KMS-11 (cell line): ENCODE results near the gene CCDC92.

Experiments
- H2AFZ ChIP-seq: fragments of 200-600 bp; sonication (generic); 2 replicates; pipeline ENCODE4 v1.6.1; 2016; ENCODE audit warnings: antibody characterized with exemption, mixed run types, low read depth
- H3K27ac ChIP-seq: fragments of 200-600 bp; sonication (generic); 2 replicates; pipeline ENCODE4 v1.6.1; 2016; ENCODE audit warnings: mild to moderate bottlenecking, mixed run types
- H3K27me3 ChIP-seq: fragments of 200-600 bp; sonication (generic); 2 replicates; pipeline ENCODE4 v1.6.1; 2017; ENCODE audit warnings: mild to moderate bottlenecking, low read depth, mixed run types, moderate library complexity; ENCODE audit not compliant: insufficient read depth
- H3K36me3 ChIP-seq: fragments of 200-600 bp; sonication (generic); 2 replicates; pipeline ENCODE4 v1.6.1; 2017; ENCODE audit warnings: mild to moderate bottlenecking, mixed run types; ENCODE audit not compliant: insufficient read depth
- H3K4me1 ChIP-seq: fragments of 200-600 bp; sonication (generic); 2 replicates; pipeline ENCODE4 v1.6.1; 2016; ENCODE audit warnings: mild to moderate bottlenecking, low read depth, mixed run types; ENCODE audit not compliant: poor library complexity, severe bottlenecking
- H3K4me2 ChIP-seq: fragments of 200-600 bp; sonication (generic); 2 replicates; pipeline ENCODE4 v1.7.0; 2016; ENCODE audit warnings: mild to moderate bottlenecking, mixed run types
- H3K4me3 ChIP-seq: fragments of 200-600 bp; sonication (generic); IDR thresholded peaks from 2 replicates; pipeline ENCODE4 v1.6.1; 2017; ENCODE audit warnings: low read depth, low read length, mixed read lengths; ENCODE audit not compliant: insufficient read depth
- H3K79me2 ChIP-seq: fragments of 200-600 bp; sonication (generic); 2 replicates; pipeline ENCODE4 v1.6.1; 2016; ENCODE audit warnings: low read depth, mixed run types; ENCODE audit not compliant: insufficient read depth
- H3K9ac ChIP-seq: fragments of 200-600 bp; sonication (generic); 2 replicates; pipeline ENCODE4 v1.6.1; 2016; ENCODE audit warnings: mild to moderate bottlenecking, mixed run types
- H4K20me1 ChIP-seq: fragments of 200-600 bp; sonication (generic); 2 replicates; pipeline ENCODE4 v1.6.1; 2016; ENCODE audit warnings: mild to moderate bottlenecking, mixed run types; ENCODE audit not compliant: insufficient read depth
- TF ChIP-seq, protein P1 (sequence below): fragments of 200-600 bp; sonication (generic); conservative IDR thresholded peaks from 2 replicates; pipeline ENCODE4 v1.6.1; 2017; ENCODE audit warnings: low read depth, mild to moderate bottlenecking, antibody characterized with exemption, low read length, moderate library complexity, mixed read lengths

The CCDC92 gene

DNA sequence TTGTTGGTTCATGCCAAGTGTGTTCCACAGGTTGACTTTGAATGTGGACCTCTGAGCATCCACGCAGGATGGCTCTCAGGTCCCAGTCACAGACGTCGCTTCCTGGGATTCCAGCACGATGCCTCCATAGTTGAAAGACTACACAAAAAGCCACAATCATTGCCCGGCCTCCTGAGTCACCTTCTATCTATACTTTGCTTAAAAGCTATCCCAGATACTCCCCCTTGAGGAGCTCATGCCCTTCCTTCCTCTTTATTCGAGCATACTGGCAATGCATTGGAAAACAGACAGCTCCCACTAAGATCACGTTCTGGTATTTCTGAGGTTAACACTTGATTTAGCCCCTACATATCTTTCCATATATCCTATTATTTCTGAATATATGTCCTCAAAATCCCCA lies 40.4 kb upstream of the CCDC92 start:
- H3K9ac ChIP-seq: no peak overlapping the region
- no peak overlapping the region for H3K27ac ChIP-seq
- no peaks in the 10 kb centered on the region for H4K20me1 ChIP-seq
- TF ChIP-seq, protein P1, sequence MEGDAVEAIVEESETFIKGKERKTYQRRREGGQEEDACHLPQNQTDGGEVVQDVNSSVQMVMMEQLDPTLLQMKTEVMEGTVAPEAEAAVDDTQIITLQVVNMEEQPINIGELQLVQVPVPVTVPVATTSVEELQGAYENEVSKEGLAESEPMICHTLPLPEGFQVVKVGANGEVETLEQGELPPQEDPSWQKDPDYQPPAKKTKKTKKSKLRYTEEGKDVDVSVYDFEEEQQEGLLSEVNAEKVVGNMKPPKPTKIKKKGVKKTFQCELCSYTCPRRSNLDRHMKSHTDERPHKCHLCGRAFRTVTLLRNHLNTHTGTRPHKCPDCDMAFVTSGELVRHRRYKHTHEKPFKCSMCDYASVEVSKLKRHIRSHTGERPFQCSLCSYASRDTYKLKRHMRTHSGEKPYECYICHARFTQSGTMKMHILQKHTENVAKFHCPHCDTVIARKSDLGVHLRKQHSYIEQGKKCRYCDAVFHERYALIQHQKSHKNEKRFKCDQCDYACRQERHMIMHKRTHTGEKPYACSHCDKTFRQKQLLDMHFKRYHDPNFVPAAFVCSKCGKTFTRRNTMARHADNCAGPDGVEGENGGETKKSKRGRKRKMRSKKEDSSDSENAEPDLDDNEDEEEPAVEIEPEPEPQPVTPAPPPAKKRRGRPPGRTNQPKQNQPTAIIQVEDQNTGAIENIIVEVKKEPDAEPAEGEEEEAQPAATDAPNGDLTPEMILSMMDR: no peak
- no peak overlapping the region for H3K4me2 ChIP-seq
- H3K36me3 ChIP-seq: no peaks in the 10 kb centered on the region
- H3K79me2 ChIP-seq: no peaks in the 10 kb centered on the region
- H3K4me1 ChIP-seq: no peaks in the 10 kb centered on the region
- H3K4me3 ChIP-seq: no peak overlapping the region
- H3K27me3 ChIP-seq: no peaks in the 10 kb centered on the region
- no peak overlapping the region for H2AFZ ChIP-seq

DNA sequence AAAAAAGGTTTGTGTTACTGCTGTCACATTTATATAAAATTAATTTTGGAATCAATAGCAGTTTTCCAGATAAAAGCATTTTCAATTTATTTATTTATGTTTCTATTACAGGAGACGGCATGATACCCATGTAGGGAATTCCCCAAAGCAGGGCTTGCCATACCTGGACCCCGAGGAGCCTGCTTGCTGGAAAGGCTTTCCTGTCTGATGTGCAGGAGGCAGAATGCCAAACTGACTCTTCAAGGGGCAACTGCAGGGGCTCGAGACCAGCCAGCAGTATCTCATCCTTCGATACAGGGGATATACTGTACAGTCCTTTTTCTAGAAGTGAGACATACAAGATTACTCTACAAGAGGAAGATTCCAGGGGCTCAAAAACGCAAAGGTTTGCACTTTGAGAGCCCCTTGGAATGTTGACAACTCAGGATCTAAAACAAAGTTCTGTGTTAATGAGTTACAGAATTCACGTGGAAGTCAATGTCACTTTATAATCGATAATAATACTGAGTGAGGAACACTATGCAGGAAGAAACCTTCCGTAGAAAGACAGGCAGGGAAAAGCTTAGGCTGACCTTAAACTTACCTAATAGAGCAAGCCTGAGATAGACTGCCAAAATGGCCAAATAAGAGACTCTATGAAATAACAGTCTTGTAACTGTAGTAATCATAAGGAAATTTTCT lies 38.9 kb upstream of the CCDC92 start:
- no peaks in the 10 kb centered on the region for H3K36me3 ChIP-seq
- TF ChIP-seq, protein P1: no peak
- H3K4me3 ChIP-seq: no peak overlapping the region
- H3K4me2 ChIP-seq: no peak overlapping the region
- H4K20me1 ChIP-seq: no peaks in the 10 kb centered on the region
- no peak overlapping the region for H3K9ac ChIP-seq
- H3K27me3 ChIP-seq: no peaks in the 10 kb centered on the region
- no peak overlapping the region for H3K27ac ChIP-seq
- H2AFZ ChIP-seq: no peak overlapping the region
- no peaks in the 10 kb centered on the region for H3K79me2 ChIP-seq
- H3K4me1 ChIP-seq: no peaks in the 10 kb centered on the region

DNA sequence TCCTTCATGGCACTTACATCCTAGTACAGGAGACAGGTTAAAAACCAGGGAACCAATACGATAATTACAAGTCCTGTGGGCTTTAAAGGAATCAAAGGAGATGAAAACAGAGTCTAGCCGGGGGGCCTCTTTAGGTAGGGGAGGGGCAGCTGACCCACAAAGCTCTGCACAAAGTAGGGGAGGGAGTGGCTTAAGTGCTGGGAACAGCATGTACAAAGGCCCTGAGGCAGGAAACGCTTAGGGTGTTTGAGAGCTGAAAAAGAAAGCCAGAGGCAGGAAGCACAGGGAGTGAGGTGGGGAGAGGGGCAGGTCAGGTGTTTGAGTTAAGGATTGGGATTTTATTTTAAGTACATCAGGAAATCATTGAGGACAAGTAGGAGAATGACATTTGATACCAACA lies 38.1 kb upstream of the CCDC92 start:
- Histone ChIP-seq H3K4me3 (no peak overlapping the region), H3K27me3 (no peaks in the 10 kb centered on the region), H3K4me1 (no peaks in the 10 kb centered on the region), H3K27ac (no peak overlapping the region), H3K36me3 (no peaks in the 10 kb centered on the region), H2AFZ (no peak overlapping the region), H3K4me2 (no peak overlapping the region), H4K20me1 (no peaks in the 10 kb centered on the region), H3K79me2 (no peaks in the 10 kb centered on the region), H3K9ac (no peak overlapping the region)
- TF ChIP-seq, protein P1: no peak

DNA sequence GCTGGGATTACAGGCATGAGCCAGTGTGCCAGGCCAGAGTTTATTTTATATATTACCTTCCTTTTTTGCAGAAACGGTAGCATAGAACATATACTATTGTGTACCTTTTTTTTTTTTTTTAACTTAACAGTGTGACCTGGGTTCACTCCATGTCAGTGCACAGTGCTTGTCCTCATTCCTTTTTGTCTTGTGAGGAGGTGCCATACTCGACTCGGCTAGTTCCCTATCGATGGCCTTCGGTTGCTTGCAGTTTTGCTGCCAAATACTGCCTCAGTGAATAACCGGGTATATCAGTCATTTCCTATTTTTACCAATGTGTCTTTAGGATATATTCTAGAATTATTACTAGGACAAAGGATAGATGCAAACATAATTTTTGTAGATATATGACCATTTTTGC lies 37.1 kb upstream of the CCDC92 start:
- H3K4me2 ChIP-seq: no peak overlapping the region
- H2AFZ ChIP-seq: no peak overlapping the region
- H3K4me3 ChIP-seq: no peak overlapping the region
- H3K27ac ChIP-seq: no peak overlapping the region
- no peak overlapping the region for H3K9ac ChIP-seq
- no peaks in the 10 kb centered on the region for H3K27me3 ChIP-seq
- no peaks in the 10 kb centered on the region for H4K20me1 ChIP-seq
- H3K4me1 ChIP-seq: no peaks in the 10 kb centered on the region
- H3K36me3 ChIP-seq: no peaks in the 10 kb centered on the region
- no peaks in the 10 kb centered on the region for H3K79me2 ChIP-seq
- TF ChIP-seq, protein P1: no peak
